Gastrocnemius medialis (tissue), 4 donors: ENCODE measurements around the gene PDZRN4.

Source experiments
- POLR2A ChIP-seq, 2 donors: fragments of 450-650 bp; IDR thresholded peaks; one replicate each; pipeline ENCODE4 v1.6.1; 2017; ENCODE audit warnings: antibody characterized with exemption in 2 of 2, mild to moderate bottlenecking in 2 of 2, moderate library complexity in 2 of 2
- TF ChIP-seq, protein P1 (sequence below), 5 experiments: fragments of 450-650 bp in 3 of 5; fragments of 200-600 bp in 2 of 5; sonication (generic) in 2 of 5; IDR thresholded peaks in 4 of 5; conservative IDR thresholded peaks in 1 of 5; 1 replicate in 4 of 5; 2 replicates in 1 of 5; pipeline ENCODE4 v1.5.1; 2016 to 2019; ENCODE audit warnings: antibody characterized with exemption in 5 of 5, mild to moderate bottlenecking in 3 of 5, moderate library complexity in 3 of 5

- TF ChIP-seq, protein P1, sequence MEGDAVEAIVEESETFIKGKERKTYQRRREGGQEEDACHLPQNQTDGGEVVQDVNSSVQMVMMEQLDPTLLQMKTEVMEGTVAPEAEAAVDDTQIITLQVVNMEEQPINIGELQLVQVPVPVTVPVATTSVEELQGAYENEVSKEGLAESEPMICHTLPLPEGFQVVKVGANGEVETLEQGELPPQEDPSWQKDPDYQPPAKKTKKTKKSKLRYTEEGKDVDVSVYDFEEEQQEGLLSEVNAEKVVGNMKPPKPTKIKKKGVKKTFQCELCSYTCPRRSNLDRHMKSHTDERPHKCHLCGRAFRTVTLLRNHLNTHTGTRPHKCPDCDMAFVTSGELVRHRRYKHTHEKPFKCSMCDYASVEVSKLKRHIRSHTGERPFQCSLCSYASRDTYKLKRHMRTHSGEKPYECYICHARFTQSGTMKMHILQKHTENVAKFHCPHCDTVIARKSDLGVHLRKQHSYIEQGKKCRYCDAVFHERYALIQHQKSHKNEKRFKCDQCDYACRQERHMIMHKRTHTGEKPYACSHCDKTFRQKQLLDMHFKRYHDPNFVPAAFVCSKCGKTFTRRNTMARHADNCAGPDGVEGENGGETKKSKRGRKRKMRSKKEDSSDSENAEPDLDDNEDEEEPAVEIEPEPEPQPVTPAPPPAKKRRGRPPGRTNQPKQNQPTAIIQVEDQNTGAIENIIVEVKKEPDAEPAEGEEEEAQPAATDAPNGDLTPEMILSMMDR (IDR thresholded peaks at IDR 0.05 in 4 of 5, conservative IDR thresholded peaks at IDR 0.05 in 1 of 5): no peak
- TF ChIP-seq POLR2A (IDR thresholded peaks at IDR 0.05): no peak
These were observed 231.2 kb downstream of the PDZRN4 start for GRCh38 chr12:41419131-41419893.
